Gastrocnemius medialis (tissue), 4 donors: Measurements from ENCODE around the gene GJC2.

Experiments
- CTCF ChIP-seq, 5 experiments: fragments of 450-650 bp in 3 of 5; fragments of 200-600 bp in 2 of 5; sonication (generic) in 2 of 5; IDR thresholded peaks in 4 of 5; conservative IDR thresholded peaks in 1 of 5; 1 replicate in 4 of 5; 2 replicates in 1 of 5; pipeline ENCODE4 v1.5.1; 2016 to 2019; ENCODE audit warnings: antibody characterized with exemption in 5 of 5, mild to moderate bottlenecking in 3 of 5, moderate library complexity in 3 of 5
- POLR2A ChIP-seq, 2 donors: fragments of 450-650 bp; IDR thresholded peaks; one replicate each; pipeline ENCODE4 v1.6.1; 2017; ENCODE audit warnings: antibody characterized with exemption in 2 of 2, mild to moderate bottlenecking in 2 of 2, moderate library complexity in 2 of 2

DNA sequence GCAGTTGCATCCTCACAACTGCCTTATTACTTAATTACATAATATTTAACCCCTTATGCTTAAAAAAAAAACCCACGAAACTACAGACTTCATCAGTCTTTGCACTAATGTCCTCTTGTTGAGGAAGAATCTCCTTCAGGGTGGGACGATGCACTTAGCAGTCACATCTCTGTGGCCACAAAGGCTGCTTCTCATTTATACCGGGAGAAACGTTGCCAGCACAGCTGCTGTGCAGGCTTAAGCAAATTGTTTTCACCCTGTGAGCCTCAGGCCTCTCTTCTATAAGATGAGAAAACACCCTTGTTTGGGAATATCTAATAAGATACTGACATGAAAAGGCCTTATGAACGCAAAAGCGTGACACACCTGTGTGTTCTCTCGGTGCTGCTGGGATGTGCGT, 55.2 kb downstream of the GJC2 start:
- TF ChIP-seq CTCF (IDR thresholded peaks at IDR 0.05 in 4 of 5, conservative IDR thresholded peaks at IDR 0.05 in 1 of 5) (no peak), POLR2A (IDR thresholded peaks at IDR 0.05) (no peak)
